CD4-positive, alpha-beta T cell treated with Interleukin-12 subunit alpha and Interleukin-12 subunit beta, for 1 hour (primary cell): ENCODE results near the gene GSTP1.
"Not testable (repeated sequence)": the region's sequence is repeated elsewhere in the genome, so short reads cannot be mapped to it uniquely, and the experiment has no call there.

ENCODE experiments used
- DNase-seq: peaks from one replicate; pipeline ENCODE4 v3.0.0-alpha.2; 2020

GSTP1 gene

GRCh38 chr11:67599149-67599548 lies 15.5 kb downstream of the GSTP1 start:
- no peak for DNase-seq

GRCh38 chr11:67600324-67601029 lies 16.9 kb downstream of the GSTP1 start:
- DNase-seq = no peak

GRCh38 chr11:67601098-67601497 lies 17.5 kb downstream of the GSTP1 start:
- DNase-seq = no peak

- not testable (repeated sequence) for DNase-seq
Measured at GRCh38 chr11:67604119-67604518, 20.5 kb downstream of the GSTP1 start.

GRCh38 chr11:67604815-67605214 lies 21.2 kb downstream of the GSTP1 start:
- no peak for DNase-seq

GRCh38 chr11:67605231-67606011 lies 21.8 kb downstream of the GSTP1 start:
- DNase-seq = no peak

GRCh38 chr11:67606093-67606491 lies 22.5 kb downstream of the GSTP1 start:
- DNase-seq = no peak

GRCh38 chr11:67606492-67607295 lies 23.1 kb downstream of the GSTP1 start, which contains the start of gene NDUFV1:
NDUFV1 (plus strand) TSS chr11:67606936; CDS start chr11:67607005, 69 bp downstream.
- peak; percentile 96 for DNase-seq

GRCh38 chr11:67607507-67607906 lies 23.9 kb downstream of the GSTP1 start:
- no peak for DNase-seq

- no peak for DNase-seq
Measured at GRCh38 chr11:67608486-67608885, 24.9 kb downstream of the GSTP1 start.

- DNase-seq = no peak
Measured at GRCh38 chr11:67609316-67609715, 25.7 kb downstream of the GSTP1 start.

- no peak for DNase-seq
Measured at GRCh38 chr11:67610302-67610868, 26.8 kb downstream of the GSTP1 start.

GRCh38 chr11:67611165-67611564 lies 27.6 kb downstream of the GSTP1 start:
- no peak for DNase-seq

- DNase-seq = no peak
Measured at GRCh38 chr11:67611704-67612587, 28.3 kb downstream of the GSTP1 start.

- no peak for DNase-seq
Measured at GRCh38 chr11:67612751-67613150, 29.1 kb downstream of the GSTP1 start.

GRCh38 chr11:67613313-67613959 lies 29.8 kb downstream of the GSTP1 start:
- no peak for DNase-seq

- peak; percentile 89 for DNase-seq
Measured at GRCh38 chr11:67613960-67614715, 30.5 kb downstream of the GSTP1 start.

- peak; percentile 63 for DNase-seq
Measured at GRCh38 chr11:67614730-67615714, 31.4 kb downstream of the GSTP1 start.

- DNase-seq = peak; percentile 31
Measured at GRCh38 chr11:67615728-67616430, 32.3 kb downstream of the GSTP1 start.
